ENCODE data around the gene ANGPTL4. TPM values are rescaled to one million over a fixed set of nuclear protein-coding genes. Genes with fewer than 3 reads are reported as not detected.
"Not testable (repeated sequence)": the region's sequence is repeated elsewhere in the genome, so short reads cannot be mapped to it uniquely, and the experiment has no call there.

The ANGPTL4 gene, protein sequence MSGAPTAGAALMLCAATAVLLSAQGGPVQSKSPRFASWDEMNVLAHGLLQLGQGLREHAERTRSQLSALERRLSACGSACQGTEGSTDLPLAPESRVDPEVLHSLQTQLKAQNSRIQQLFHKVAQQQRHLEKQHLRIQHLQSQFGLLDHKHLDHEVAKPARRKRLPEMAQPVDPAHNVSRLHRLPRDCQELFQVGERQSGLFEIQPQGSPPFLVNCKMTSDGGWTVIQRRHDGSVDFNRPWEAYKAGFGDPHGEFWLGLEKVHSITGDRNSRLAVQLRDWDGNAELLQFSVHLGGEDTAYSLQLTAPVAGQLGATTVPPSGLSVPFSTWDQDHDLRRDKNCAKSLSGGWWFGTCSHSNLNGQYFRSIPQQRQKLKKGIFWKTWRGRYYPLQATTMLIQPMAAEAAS
- total RNA-seq = not detected

DNA sequence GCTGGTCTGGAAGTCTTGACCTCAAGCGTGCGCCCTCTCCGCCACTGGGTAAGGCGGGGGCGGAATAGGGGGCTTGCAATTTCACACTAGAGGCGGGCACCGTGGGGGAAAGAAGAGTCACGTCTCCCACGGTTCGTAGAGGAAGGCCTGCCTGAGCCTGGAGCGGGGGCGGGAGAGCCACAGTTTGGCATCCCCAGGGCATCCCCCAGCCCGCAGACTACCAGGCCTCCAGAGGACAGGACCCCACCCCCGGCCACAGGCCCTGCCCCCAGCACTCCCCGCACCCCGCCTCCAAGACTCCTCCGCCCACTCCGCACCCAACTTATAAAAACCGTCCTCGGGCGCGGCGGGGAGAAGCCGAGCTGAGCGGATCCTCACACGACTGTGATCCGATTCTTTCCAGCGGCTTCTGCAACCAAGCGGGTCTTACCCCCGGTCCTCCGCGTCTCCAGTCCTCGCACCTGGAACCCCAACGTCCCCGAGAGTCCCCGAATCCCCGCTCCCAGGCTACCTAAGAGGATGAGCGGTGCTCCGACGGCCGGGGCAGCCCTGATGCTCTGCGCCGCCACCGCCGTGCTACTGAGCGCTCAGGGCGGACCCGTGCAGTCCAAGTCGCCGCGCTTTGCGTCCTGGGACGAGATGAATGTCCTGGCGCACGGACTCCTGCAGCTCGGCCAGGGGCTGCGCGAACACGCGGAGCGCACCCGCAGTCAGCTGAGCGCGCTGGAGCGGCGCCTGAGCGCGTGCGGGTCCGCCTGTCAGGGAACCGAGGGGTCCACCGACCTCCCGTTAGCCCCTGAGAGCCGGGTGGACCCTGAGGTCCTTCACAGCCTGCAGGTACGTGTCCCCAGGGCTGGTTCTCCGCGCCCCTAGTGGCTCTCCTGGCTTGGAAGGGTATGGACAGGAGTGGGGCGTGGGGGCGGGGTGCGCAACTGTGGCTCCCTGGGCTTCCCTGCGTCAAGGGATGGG, at the start of gene ANGPTL4:
ANGPTL4 (plus strand) TSS at position 353 of the 969 bp plus-strand sequence; CDS start at position 520, 167 bp downstream.
- no peaks in the 10 kb centered on the region for H3K9me3 ChIP-seq (ENCODE audit: low read depth, low read length)
- H3K4me1 ChIP-seq (ENCODE audit: insufficient read depth, low read length) = peaks cover 14% of the 10 kb centered on the region
- peaks cover 28% of the 10 kb centered on the region for H3K27me3 ChIP-seq (ENCODE audit: insufficient read depth, low read length)
- H3K4me3 ChIP-seq (ENCODE audit: low read length) = no peak within 1 kb of the TSS

DNA sequence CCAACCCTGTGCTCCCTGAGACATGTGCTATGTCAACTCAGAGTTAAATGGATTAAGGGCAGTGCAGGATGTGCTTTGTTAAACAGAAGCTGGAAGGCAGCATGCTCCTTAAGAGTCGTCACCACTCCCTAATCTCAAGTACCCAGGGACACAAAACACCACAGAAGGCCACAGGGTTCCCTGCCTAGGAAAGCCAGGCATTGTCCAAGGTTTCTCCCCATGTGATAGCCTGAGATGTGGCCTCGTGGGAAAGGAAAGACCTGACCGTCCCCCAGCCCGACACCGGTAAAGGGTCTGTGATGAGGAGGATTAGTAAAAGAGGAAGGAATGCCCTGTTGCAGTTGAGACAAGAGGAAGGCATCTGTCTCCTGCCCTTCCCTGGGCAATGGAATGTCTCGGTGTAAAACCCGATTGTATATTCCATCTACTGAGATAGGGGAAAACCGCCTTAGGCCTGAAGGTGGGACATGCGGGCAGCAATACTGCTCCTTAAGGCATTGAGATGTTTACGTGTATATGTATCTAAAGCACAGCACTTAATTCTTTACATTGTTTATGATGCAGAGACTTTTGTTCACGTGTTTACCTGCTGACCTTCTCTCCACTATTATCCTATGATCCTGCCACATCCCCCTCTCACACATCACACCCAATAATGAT, 48.8 kb upstream of the ANGPTL4 start:
- H3K4me3 ChIP-seq (ENCODE audit: low read length); H3K9me3 ChIP-seq (ENCODE audit: low read depth, low read length); H3K27me3 ChIP-seq (ENCODE audit: insufficient read depth, low read length); H3K4me1 ChIP-seq (ENCODE audit: insufficient read depth, low read length): not testable (repeated sequence)

DNA sequence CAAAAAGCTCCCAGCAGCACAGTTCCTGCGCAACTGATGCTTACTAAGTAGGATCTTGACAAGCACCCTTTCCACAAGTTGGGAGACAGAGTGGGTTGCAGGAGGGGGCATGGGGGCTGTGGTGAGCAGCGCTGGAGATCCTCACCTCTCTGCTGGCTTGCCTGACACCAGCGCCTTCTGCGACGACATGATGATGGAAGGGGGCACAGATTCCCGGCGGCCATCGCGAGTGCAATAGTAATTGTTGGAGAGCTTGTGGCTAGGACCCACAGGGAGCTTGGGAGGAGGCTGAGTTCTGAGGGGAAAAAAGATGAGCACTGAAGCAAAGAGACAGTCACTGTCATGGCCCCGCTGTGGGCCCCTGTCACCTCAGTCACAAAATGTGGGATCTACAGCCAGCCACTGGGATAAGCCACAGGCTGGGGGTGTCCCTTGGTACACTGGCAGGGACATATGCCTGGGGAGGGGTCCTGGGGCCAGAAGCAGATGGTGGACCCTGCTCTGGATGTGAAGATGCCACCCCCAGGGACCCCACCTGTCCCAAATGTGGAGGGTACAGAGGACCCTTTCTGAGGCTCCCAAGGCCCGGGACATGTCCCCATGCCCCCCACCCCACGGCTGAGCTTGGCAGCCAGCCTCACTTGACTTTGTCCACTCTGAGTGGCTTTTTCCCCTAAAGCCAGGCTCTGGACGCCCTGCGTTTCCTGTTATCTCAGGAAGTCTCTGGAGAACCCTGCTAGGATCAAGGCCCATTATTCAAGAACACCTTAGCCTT, 47.4 kb upstream of the ANGPTL4 start:
- Histone ChIP-seq H3K4me1 (ENCODE audit: insufficient read depth, low read length) (peaks cover 14% of the 10 kb centered on the region), H3K9me3 (ENCODE audit: low read depth, low read length) (no peaks in the 10 kb centered on the region), H3K4me3 (ENCODE audit: low read length) (no peak overlapping the region), H3K27me3 (ENCODE audit: insufficient read depth, low read length) (no peaks in the 10 kb centered on the region)

- not testable (repeated sequence) for H3K4me3 ChIP-seq (ENCODE audit: low read length); H3K9me3 ChIP-seq (ENCODE audit: low read depth, low read length); H3K27me3 ChIP-seq (ENCODE audit: insufficient read depth, low read length)
- peaks cover 28% of the 10 kb centered on the region for H3K4me1 ChIP-seq (ENCODE audit: insufficient read depth, low read length)
Measured at GRCh38 chr19:8318835-8319234, 45.1 kb upstream of the ANGPTL4 start.

DNA sequence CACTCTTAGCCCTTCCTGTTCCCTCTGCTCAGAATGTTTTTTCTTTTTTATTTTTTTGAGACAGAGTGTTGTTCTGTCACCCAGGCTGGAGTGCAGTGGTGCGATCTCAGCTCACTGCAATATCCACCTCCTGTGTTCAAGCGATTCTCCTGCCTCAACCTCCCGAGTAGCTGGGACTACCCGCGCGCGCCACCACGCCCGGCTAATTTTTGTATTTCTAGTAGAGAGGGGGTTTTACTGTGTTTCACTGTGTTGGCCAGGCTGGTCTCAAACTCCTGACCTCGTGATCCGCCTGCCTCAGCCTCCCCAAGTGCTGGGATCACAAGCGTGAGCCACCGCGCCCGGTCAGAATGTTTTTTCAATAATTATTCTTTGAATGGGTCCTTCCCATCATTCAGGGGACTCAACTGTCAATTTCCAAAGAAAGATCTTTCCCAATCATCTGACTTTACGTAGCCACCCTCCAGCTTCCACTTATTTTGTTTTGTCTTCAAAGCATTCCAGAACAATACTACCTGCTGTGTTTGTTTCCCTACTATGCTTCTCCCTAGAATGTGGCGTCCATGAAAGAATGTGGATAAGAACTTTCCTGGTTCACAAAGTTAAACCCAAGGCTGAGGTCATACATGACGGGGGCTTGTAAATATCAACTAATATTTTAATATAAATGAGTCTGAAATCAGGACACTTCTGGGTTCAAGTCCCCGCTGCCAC, 44.0 kb upstream of the ANGPTL4 start:
- Histone ChIP-seq H3K4me1 (ENCODE audit: insufficient read depth, low read length) (peaks cover 28% of the 10 kb centered on the region), H3K4me3 (ENCODE audit: low read length) (peak overlapping the region; percentile 77), H3K9me3 (ENCODE audit: low read depth, low read length) (no peaks in the 10 kb centered on the region), H3K27me3 (ENCODE audit: insufficient read depth, low read length) (no peaks in the 10 kb centered on the region)

DNA sequence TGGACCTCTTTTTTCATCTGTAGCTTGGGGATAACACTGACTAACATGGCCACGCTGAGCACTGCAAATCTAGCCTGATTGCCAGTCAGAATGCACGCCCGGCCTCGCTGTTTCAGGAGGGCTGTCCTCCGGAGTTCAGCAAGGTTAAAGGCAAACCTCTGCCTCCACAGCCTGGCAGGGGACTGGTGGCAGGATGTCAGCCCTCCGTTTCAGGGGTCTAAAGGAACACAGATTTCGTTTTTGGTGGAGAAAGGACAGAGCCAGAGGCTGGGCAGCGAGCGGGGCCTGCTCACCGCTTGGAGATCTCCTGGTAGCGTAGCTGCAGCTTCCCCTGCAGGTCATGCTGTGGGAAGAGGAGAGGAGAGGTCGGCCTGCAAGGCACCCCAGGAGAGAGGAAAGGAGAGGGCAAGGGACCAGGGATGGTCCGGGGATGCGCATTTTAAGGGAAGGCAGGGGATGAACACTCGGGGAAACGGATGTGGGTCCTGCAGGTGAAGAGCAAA, 43.3 kb upstream of the ANGPTL4 start:
- H3K9me3 ChIP-seq (ENCODE audit: low read depth, low read length) = no peaks in the 10 kb centered on the region
- peaks cover 28% of the 10 kb centered on the region for H3K4me1 ChIP-seq (ENCODE audit: insufficient read depth, low read length)
- no peaks in the 10 kb centered on the region for H3K27me3 ChIP-seq (ENCODE audit: insufficient read depth, low read length)
- H3K4me3 ChIP-seq (ENCODE audit: low read length) = peak overlapping the region; percentile 77

DNA sequence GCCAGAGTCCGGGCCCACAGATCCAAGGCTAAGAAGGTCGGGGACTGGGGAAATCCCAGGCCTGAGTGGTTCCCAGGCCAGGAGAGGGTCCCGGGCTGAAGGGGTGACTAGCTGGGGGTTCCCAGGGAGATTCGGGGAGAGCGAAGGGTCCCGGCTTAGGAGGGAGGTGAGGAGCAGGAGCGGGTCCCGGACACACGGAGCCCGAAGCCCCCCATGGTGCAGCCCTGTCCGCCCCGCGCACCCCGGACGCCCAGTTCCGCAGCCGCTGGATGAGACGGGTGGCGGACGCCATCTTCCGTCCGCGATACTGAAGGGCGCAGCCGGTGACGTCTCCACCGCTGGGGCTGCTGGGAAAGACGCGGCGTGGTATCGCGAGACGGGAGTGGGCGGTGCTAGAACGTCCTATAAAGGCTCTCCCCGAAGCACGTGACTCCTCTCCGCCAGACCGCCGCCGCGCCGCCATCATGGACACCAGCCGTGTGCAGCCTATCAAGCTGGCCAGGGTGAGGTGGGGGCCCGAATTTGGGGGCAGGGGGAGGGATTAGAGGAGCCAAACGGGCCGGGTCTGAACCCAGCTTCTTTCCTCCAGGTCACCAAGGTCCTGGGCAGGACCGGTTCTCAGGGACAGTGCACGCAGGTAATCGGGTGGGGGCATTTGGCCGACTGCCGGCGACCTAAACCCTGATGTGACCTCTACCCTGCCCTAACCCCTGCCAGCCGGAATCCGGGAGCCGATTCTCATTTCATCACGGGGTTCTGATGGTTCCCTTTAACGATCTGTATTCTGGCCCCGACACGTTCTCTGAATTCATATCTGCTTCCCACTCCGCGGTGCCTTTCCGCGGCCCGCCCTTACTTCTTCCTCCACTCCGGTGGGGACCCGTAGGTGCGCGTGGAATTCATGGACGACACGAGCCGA, 42.6 kb upstream of the ANGPTL4 start, which contains the start of the genes NDUFA7 and RPS28:
NDUFA7 (minus strand) TSS at position 309 of the 919 bp plus-strand sequence; CDS start at position 292, 17 bp downstream.
RPS28 (plus strand) TSS at position 430 of the 919 bp plus-strand sequence; CDS start at position 465, 35 bp downstream.
- peaks cover 28% of the 10 kb centered on the region for H3K4me1 ChIP-seq (ENCODE audit: insufficient read depth, low read length)
- H3K27me3 ChIP-seq (ENCODE audit: insufficient read depth, low read length) = no peaks in the 10 kb centered on the region
- H3K4me3 ChIP-seq (ENCODE audit: low read length) = peak within 1 kb of the TSS; percentile 77
- H3K9me3 ChIP-seq (ENCODE audit: low read depth, low read length) = no peaks in the 10 kb centered on the region

- Histone ChIP-seq H3K27me3 (ENCODE audit: insufficient read depth, low read length) (no peaks in the 10 kb centered on the region), H3K9me3 (ENCODE audit: low read depth, low read length) (no peaks in the 10 kb centered on the region), H3K4me1 (ENCODE audit: insufficient read depth, low read length) (peaks cover 28% of the 10 kb centered on the region), H3K4me3 (ENCODE audit: low read length) (peak overlapping the region; percentile 77)
Measured at GRCh38 chr19:8321986-8322637, 41.8 kb upstream of the ANGPTL4 start.

GRCh38 chr19:8322638-8322997, 41.3 kb upstream of the ANGPTL4 start:
- Histone ChIP-seq H3K27me3 (ENCODE audit: insufficient read depth, low read length) (no peaks in the 10 kb centered on the region), H3K4me3 (ENCODE audit: low read length) (no peak overlapping the region), H3K9me3 (ENCODE audit: low read depth, low read length) (no peaks in the 10 kb centered on the region), H3K4me1 (ENCODE audit: insufficient read depth, low read length) (peaks cover 28% of the 10 kb centered on the region)

DNA sequence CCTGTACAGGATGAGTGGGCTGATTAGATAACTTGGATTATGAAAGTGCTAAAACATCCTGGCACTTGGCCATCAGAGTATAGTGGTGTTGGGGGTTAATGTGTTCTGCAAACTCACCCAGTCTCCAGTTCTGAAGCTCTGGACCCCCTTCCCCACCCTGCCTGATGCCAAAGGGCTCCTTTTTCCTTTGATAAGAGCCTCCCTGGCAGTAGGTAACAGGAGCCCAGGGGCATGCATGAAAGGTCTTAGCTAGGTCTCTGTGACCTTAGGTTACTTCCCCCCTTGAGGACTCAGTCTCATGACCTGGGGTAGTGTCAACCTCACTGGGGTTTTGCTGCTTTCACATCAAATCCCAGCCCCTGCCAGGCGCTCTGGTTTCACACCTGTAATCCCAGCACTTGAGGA, 40.2 kb upstream of the ANGPTL4 start:
- Histone ChIP-seq H3K4me3 (ENCODE audit: low read length) (no peak overlapping the region), H3K27me3 (ENCODE audit: insufficient read depth, low read length) (no peaks in the 10 kb centered on the region), H3K9me3 (ENCODE audit: low read depth, low read length) (no peaks in the 10 kb centered on the region), H3K4me1 (ENCODE audit: insufficient read depth, low read length) (peaks cover 28% of the 10 kb centered on the region)

GRCh38 chr19:8324186-8325050, 39.5 kb upstream of the ANGPTL4 start:
- Histone ChIP-seq H3K4me1 (ENCODE audit: insufficient read depth, low read length) (peaks cover 28% of the 10 kb centered on the region), H3K9me3 (ENCODE audit: low read depth, low read length) (no peaks in the 10 kb centered on the region), H3K27me3 (ENCODE audit: insufficient read depth, low read length) (no peaks in the 10 kb centered on the region), H3K4me3 (ENCODE audit: low read length) (no peak overlapping the region)

DNA sequence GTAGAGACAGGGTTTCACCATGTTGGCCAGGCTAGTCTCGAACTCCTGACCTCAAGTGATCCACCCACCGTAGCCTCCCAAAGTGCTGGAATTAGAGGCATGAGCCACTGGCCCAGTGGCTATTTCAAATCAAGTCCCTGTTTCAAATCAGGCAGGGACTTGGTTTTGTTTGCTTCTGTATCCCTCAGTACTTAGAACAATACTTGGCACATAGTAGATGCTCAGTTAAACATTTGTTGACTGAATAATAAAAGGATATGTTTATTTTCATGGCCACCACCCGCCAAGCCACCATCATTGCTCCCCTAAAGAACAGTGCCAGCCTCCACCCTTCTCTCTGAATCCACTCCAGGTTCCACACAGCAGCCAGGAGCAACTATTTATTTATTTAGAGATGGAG, 38.5 kb upstream of the ANGPTL4 start:
- H3K9me3 ChIP-seq (ENCODE audit: low read depth, low read length) = no peaks in the 10 kb centered on the region
- no peak overlapping the region for H3K4me3 ChIP-seq (ENCODE audit: low read length)
- peaks cover 18% of the 10 kb centered on the region for H3K4me1 ChIP-seq (ENCODE audit: insufficient read depth, low read length)
- H3K27me3 ChIP-seq (ENCODE audit: insufficient read depth, low read length) = no peaks in the 10 kb centered on the region
